HepG2 (cell line): ENCODE data around the gene LCN2. TPM values are rescaled to one million over a fixed set of nuclear protein-coding genes. Genes with fewer than 3 reads are reported as not detected.

Experiments
- ETV6 ChIP-seq: sonication (generic); formaldehyde crosslinking; conservative IDR thresholded peaks from 2 replicates; pipeline ENCODE4 v1.4.0; 2020; ENCODE audit warnings: missing genetic modification reagents
- HDAC1 ChIP-seq: sonication (generic); formaldehyde crosslinking; IDR thresholded peaks from 2 replicates; pipeline ENCODE4 v1.5.1; 2020; ENCODE audit warnings: mild to moderate bottlenecking, missing genetic modification reagents
- HNRNPK ChIP-seq: fragments of 200-400 bp; formaldehyde crosslinking; IDR thresholded peaks from 2 replicates; pipeline ENCODE4 v1.6.1; 2018; ENCODE audit warnings: low read length, low read depth, moderate library complexity, mild to moderate bottlenecking; ENCODE audit not compliant: poor library complexity, severe bottlenecking
- HNRNPL ChIP-seq: fragments of 200-400 bp; formaldehyde crosslinking; IDR thresholded peaks from 2 replicates; pipeline ENCODE4 v1.6.1; 2017; ENCODE audit warnings: mild to moderate bottlenecking, low read depth, low read length
- KLF9 ChIP-seq: IDR thresholded peaks from 2 replicates; pipeline ENCODE4 v1.6.1; 2016; ENCODE audit warnings: low read depth
- MBNL3 ChIP-seq: fragments of 250-450 bp; sonication (Bioruptor Pico); conservative IDR thresholded peaks from 2 replicates; pipeline ENCODE4 v1.8.0; 2022; ENCODE audit warnings: mild to moderate bottlenecking, inconsistent platforms
- PITX1 ChIP-seq: sonication (generic); formaldehyde crosslinking; IDR thresholded peaks from 2 replicates; pipeline ENCODE4 v1.5.1; 2020; ENCODE audit warnings: mild to moderate bottlenecking, missing genetic modification reagents
- THAP11 ChIP-seq: IDR thresholded peaks from 2 replicates; pipeline ENCODE4 v1.6.1; 2016; ENCODE audit warnings: missing biosample characterization, missing genetic modification reagents
- ZFAT ChIP-seq: sonication (generic); formaldehyde crosslinking; conservative IDR thresholded peaks from 2 replicates; pipeline ENCODE4 v1.8.1; 2023; ENCODE audit warnings: missing genetic modification reagents, inconsistent platforms
- ZFX ChIP-seq: sonication (generic); formaldehyde crosslinking; IDR thresholded peaks from 2 replicates; pipeline ENCODE4 v1.4.0; 2020; ENCODE audit warnings: mild to moderate bottlenecking, low read depth, missing genetic modification reagents, moderate library complexity
- ZNF546 ChIP-seq: sonication (generic); formaldehyde crosslinking; conservative IDR thresholded peaks from 2 replicates; pipeline ENCODE4 v1.8.1; 2023; ENCODE audit warnings: mild to moderate bottlenecking, missing genetic modification reagents
- ZNF597 ChIP-seq: sonication (generic); formaldehyde crosslinking; IDR thresholded peaks from 2 replicates; pipeline ENCODE4 v1.5.0; 2020; ENCODE audit warnings: missing genetic modification reagents
- ZNF670 ChIP-seq: sonication (generic); formaldehyde crosslinking; IDR thresholded peaks from 2 replicates; pipeline ENCODE4 v1.8.0; 2022; ENCODE audit warnings: mild to moderate bottlenecking, missing genetic modification reagents, borderline replicate concordance
- polyA plus RNA-seq, 8 experiments: library from polyadenylated mRNA; depleted of rRNA in 3 of 8; stranded (reverse) in 7 of 8; unstranded in 1 of 8; fragments of >200 nt; fragmentation: Illumina TruSeq in 4 of 8; extraction: Trizol in 4 of 8; gene quantifications; 2 replicates each; pipeline versions ENCODE4 v1.2.1 to v1.2.3, GENCODE V29; 2011 to 2016; ENCODE audit warnings: low read depth in 4 of 8, missing spikeins in 1 of 8, mixed read lengths in 1 of 8; ENCODE audit not compliant: insufficient read depth in 1 of 8
- total RNA-seq, 5 experiments: library from RNA; depleted of rRNA; stranded (reverse); fragments of >200 nt; fragmentation: Illumina TruSeq; extraction: Trizol; gene quantifications; 2 replicates each; pipeline ENCODE4 v1.2.3, GENCODE V29; 2016; ENCODE audit warnings: low read depth in 1 of 5
- TF ChIP-seq, protein P1 (sequence below): sonication (generic); formaldehyde crosslinking; IDR thresholded peaks from 2 replicates; pipeline ENCODE4 v1.5.1; 2020; ENCODE audit warnings: mild to moderate bottlenecking, missing genetic modification reagents
- TF ChIP-seq, protein P2 (sequence below): sonication (generic); formaldehyde crosslinking; IDR thresholded peaks from 2 replicates; pipeline ENCODE4 v1.4.0; 2020; ENCODE audit warnings: missing genetic modification reagents
- TF ChIP-seq, protein P3 (sequence below): sonication (generic); formaldehyde crosslinking; IDR thresholded peaks from 2 replicates; pipeline ENCODE4 v1.4.0; 2020; ENCODE audit warnings: missing genetic modification reagents, borderline replicate concordance
- TF ChIP-seq, protein P4 (sequence below): sonication (generic); formaldehyde crosslinking; IDR thresholded peaks from 2 replicates; pipeline ENCODE4 v1.5.1; 2020; ENCODE audit warnings: mild to moderate bottlenecking, missing genetic modification reagents, moderate library complexity

The LCN2 gene
- total and polyA plus RNA-seq, 2 of the 13 experiments (the other 11 are each of a cell fraction or from before 2014, with no cell fraction given), result 0.38 to 1.4 TPM

DNA sequence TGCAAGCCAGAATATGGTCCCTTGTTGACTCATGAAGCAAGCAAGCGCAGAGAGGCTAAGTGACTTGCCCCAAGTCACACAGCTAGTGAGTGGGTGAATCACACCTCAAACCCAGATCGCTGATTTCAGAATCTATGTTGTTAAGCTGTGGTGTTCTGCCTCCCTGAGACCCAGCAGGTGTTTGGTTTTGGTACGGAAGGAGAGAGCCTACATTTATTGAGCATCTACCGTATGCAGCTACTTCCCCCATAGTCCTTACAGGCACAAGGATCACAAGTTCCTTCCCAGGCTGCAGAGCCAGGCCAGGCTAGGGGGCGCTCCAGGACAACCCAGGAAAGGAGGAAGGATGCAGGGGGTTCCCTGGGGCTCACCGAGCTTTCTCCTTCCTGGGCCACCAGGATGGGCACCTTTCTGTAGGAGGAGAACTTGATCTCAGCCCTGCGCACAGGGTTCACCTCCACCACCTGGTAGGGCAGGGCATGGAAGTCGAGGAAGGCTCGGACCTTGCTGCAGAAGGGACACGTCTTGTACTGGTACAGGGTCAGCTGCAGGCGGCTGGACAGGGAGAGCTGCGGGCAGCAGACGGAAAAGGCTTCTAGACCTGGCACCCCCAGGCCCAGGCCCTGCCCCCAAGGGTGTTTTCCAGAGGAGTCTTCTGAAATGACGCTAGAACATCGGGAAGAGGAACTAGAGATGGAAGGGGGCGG, 24.2 kb upstream of the LCN2 start (continued):
- TF ChIP-seq, protein P1, sequence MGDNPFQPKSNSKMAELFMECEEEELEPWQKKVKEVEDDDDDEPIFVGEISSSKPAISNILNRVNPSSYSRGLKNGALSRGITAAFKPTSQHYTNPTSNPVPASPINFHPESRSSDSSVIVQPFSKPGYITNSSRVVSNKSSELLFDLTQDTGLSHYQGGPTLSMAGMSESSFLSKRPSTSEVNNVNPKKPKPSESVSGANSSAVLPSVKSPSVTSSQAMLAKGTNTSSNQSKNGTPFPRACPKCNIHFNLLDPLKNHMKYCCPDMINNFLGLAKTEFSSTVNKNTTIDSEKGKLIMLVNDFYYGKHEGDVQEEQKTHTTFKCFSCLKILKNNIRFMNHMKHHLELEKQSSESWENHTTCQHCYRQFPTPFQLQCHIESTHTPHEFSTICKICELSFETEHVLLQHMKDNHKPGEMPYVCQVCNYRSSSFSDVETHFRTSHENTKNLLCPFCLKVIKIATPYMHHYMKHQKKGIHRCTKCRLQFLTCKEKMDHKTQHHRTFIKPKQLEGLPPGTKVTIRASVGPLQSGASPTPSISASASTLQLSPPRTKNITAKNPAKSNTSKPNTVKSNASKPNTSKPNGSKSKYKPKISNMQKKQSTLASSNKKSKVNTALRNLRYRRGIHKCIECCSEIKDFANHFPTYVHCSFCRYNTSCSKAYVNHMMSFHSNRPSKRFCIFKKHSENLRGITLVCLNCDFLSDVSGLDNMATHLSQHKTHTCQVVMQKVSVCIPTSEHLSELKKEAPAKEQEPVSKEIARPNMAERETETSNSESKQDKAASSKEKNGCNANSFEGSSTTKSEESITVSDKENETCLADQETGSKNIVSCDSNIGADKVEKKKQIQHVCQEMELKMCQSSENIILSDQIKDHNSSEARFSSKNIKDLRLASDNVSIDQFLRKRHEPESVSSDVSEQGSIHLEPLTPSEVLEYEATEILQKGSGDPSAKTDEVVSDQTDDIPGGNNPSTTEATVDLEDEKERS (CRISPR knock-in tag), result no peak
- TF ChIP-seq HDAC1 (CRISPR knock-in tag) (no peak), HNRNPL (no peak), THAP11 (CRISPR knock-in tag) (0 out of 2 replicates have a peak, but pooled peaks have one; percentile 18), KLF9 (CRISPR knock-in tag) (no peak), PITX1 (CRISPR knock-in tag) (no peak), HNRNPK (no peak), ZFX (CRISPR knock-in tag) (peak; percentile 37; the same call in 1 of the 2 replicates), ZFAT (no peak), ZNF546 (CRISPR knock-in tag) (no peak), ETV6 (no peak), MBNL3 (no peak), ZNF670 (CRISPR knock-in tag) (no peak), ZNF597 (CRISPR knock-in tag) (no peak)
- TF ChIP-seq, protein P2, sequence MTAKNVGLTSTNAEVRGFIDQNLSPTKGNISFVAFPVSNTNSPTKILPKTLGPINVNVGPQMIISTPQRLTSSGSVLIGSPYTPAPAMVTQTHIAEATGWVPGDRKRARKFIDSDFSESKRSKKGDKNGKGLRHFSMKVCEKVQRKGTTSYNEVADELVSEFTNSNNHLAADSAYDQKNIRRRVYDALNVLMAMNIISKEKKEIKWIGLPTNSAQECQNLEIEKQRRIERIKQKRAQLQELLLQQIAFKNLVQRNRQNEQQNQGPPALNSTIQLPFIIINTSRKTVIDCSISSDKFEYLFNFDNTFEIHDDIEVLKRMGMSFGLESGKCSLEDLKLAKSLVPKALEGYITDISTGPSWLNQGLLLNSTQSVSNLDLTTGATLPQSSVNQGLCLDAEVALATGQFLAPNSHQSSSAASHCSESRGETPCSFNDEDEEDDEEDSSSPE (CRISPR knock-in tag), result no peak
- TF ChIP-seq, protein P3, sequence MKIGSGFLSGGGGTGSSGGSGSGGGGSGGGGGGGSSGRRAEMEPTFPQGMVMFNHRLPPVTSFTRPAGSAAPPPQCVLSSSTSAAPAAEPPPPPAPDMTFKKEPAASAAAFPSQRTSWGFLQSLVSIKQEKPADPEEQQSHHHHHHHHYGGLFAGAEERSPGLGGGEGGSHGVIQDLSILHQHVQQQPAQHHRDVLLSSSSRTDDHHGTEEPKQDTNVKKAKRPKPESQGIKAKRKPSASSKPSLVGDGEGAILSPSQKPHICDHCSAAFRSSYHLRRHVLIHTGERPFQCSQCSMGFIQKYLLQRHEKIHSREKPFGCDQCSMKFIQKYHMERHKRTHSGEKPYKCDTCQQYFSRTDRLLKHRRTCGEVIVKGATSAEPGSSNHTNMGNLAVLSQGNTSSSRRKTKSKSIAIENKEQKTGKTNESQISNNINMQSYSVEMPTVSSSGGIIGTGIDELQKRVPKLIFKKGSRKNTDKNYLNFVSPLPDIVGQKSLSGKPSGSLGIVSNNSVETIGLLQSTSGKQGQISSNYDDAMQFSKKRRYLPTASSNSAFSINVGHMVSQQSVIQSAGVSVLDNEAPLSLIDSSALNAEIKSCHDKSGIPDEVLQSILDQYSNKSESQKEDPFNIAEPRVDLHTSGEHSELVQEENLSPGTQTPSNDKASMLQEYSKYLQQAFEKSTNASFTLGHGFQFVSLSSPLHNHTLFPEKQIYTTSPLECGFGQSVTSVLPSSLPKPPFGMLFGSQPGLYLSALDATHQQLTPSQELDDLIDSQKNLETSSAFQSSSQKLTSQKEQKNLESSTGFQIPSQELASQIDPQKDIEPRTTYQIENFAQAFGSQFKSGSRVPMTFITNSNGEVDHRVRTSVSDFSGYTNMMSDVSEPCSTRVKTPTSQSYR (CRISPR knock-in tag), result no peak
- TF ChIP-seq, protein P4, sequence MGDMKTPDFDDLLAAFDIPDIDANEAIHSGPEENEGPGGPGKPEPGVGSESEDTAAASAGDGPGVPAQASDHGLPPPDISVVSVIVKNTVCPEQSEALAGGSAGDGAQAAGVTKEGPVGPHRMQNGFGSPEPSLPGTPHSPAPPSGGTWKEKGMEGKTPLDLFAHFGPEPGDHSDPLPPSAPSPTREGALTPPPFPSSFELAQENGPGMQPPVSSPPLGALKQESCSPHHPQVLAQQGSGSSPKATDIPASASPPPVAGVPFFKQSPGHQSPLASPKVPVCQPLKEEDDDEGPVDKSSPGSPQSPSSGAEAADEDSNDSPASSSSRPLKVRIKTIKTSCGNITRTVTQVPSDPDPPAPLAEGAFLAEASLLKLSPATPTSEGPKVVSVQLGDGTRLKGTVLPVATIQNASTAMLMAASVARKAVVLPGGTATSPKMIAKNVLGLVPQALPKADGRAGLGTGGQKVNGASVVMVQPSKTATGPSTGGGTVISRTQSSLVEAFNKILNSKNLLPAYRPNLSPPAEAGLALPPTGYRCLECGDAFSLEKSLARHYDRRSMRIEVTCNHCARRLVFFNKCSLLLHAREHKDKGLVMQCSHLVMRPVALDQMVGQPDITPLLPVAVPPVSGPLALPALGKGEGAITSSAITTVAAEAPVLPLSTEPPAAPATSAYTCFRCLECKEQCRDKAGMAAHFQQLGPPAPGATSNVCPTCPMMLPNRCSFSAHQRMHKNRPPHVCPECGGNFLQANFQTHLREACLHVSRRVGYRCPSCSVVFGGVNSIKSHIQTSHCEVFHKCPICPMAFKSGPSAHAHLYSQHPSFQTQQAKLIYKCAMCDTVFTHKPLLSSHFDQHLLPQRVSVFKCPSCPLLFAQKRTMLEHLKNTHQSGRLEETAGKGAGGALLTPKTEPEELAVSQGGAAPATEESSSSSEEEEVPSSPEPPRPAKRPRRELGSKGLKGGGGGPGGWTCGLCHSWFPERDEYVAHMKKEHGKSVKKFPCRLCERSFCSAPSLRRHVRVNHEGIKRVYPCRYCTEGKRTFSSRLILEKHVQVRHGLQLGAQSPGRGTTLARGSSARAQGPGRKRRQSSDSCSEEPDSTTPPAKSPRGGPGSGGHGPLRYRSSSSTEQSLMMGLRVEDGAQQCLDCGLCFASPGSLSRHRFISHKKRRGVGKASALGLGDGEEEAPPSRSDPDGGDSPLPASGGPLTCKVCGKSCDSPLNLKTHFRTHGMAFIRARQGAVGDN (CRISPR knock-in tag), result peak; percentile 54
